Measurements from ENCODE around the gene TAF11L10.
"Not testable (repeated sequence)": the region's sequence is repeated elsewhere in the genome, so short reads cannot be mapped to it uniquely, and the experiment has no call there.

The TAF11L10 gene

GRCh38 chr5:17597728-17598127 is at the start of gene TAF11L10:
TAF11L10 (minus strand) TSS chr5:17597828.
- DNase-seq (ENCODE audit: low read depth, low spot score) = not testable (repeated sequence)

- DNase-seq (ENCODE audit: low read depth, low spot score) = no peak
These were observed 36.5 kb upstream of the TAF11L10 start, which contains the start of gene TAF11L14 for GRCh38 chr5:17634160-17634559. TAF11L14 (plus strand) TSS chr5:17634460.

GRCh38 chr5:17631788-17632187 is 34.2 kb upstream of the TAF11L10 start, which contains the start of gene TAF11L13:
TAF11L13 (plus strand) TSS chr5:17632088.
- DNase-seq (ENCODE audit: low read depth, low spot score) = not testable (repeated sequence)

- DNase-seq (ENCODE audit: low read depth, low spot score) = no peak
These were observed 28.1 kb upstream of the TAF11L10 start for GRCh38 chr5:17625686-17626085.

- no peak for DNase-seq (ENCODE audit: low read depth, low spot score)
These were observed 23.0 kb upstream of the TAF11L10 start for GRCh38 chr5:17620627-17621026.

GRCh38 chr5:17619354-17619753 is 21.7 kb upstream of the TAF11L10 start:
- DNase-seq (ENCODE audit: low read depth, low spot score) = no peak

GRCh38 chr5:17614872-17615605 is 17.4 kb upstream of the TAF11L10 start:
- DNase-seq (ENCODE audit: low read depth, low spot score) = no peak

GRCh38 chr5:17610092-17610491 is 12.5 kb upstream of the TAF11L10 start, which contains the start of gene TAF11L12:
TAF11L12 (plus strand) TSS chr5:17610392.
- DNase-seq (ENCODE audit: low read depth, low spot score) = not testable (repeated sequence)

GRCh38 chr5:17607461-17607860 is 9.8 kb upstream of the TAF11L10 start:
- not testable (repeated sequence) for DNase-seq (ENCODE audit: low read depth, low spot score)

GRCh38 chr5:17604951-17605350 is 7.3 kb upstream of the TAF11L10 start:
- no peak for DNase-seq (ENCODE audit: low read depth, low spot score)

GRCh38 chr5:17603880-17604279 is 6.3 kb upstream of the TAF11L10 start, which contains the start of gene TAF11L11:
TAF11L11 (plus strand) TSS chr5:17604183.
- not testable (repeated sequence) for DNase-seq (ENCODE audit: low read depth, low spot score)

- DNase-seq (ENCODE audit: low read depth, low spot score) = not testable (repeated sequence)
These were observed 3.4 kb downstream of the TAF11L10 start, which contains the start of gene TAF11L9 for GRCh38 chr5:17594255-17594654. TAF11L9 (minus strand) TSS chr5:17594394.

- not testable (repeated sequence) for DNase-seq (ENCODE audit: low read depth, low spot score)
These were observed 6.8 kb downstream of the TAF11L10 start, which contains the start of gene TAF11L8 for GRCh38 chr5:17590860-17591259. TAF11L8 (minus strand) TSS chr5:17590960.

- not testable (repeated sequence) for DNase-seq (ENCODE audit: low read depth, low spot score)
These were observed 12.0 kb downstream of the TAF11L10 start, which contains the start of gene TAF11L7 for GRCh38 chr5:17585658-17586057. TAF11L7 (minus strand) TSS chr5:17585758.
